HUES64 (cell line): ENCODE results near the gene RABGGTB.
"Not testable (repeated sequence)": the region's sequence is repeated elsewhere in the genome, so short reads cannot be mapped to it uniquely, and the experiment has no call there.

Experiments
- H3K27ac ChIP-seq: 2 replicates; pipeline ENCODE4 v1.7.0; 2013; ENCODE audit warnings: low read depth, low read length, inconsistent platforms
- H3K27me3 ChIP-seq: 2 replicates; pipeline ENCODE4 v1.6.1; 2013; ENCODE audit warnings: mild to moderate bottlenecking, low read length; ENCODE audit not compliant: insufficient read depth
- H3K36me3 ChIP-seq: 2 replicates; pipeline ENCODE4 v1.6.1; 2013; ENCODE audit warnings: mild to moderate bottlenecking, low read length; ENCODE audit not compliant: insufficient read depth
- H3K4me1 ChIP-seq: 2 replicates; pipeline ENCODE4 v1.6.1; 2013; ENCODE audit warnings: mild to moderate bottlenecking, low read length, moderate library complexity; ENCODE audit not compliant: insufficient read depth
- H3K4me3 ChIP-seq: 2 replicates; pipeline ENCODE4 v1.5.1; 2013; ENCODE audit warnings: mild to moderate bottlenecking, low read length, moderate library complexity
- H3K9ac ChIP-seq: 2 replicates; pipeline ENCODE4 v1.6.1; 2013; ENCODE audit warnings: mild to moderate bottlenecking, low read depth, low read length
- H3K9me3 ChIP-seq: 2 replicates; pipeline ENCODE4 v1.6.1; 2013; ENCODE audit warnings: low read depth, low read length; ENCODE audit not compliant: insufficient read depth
- WGBS: fragments of 150-250, 120-280 bp; methylation state at CpG from one replicate; pipeline ENCODE4 v1.1.7; 2013; ENCODE audit warnings: missing lambda C conversion rate; 5-methylcytosine and 5-hydroxymethylcytosine counted together

RABGGTB gene

DNA sequence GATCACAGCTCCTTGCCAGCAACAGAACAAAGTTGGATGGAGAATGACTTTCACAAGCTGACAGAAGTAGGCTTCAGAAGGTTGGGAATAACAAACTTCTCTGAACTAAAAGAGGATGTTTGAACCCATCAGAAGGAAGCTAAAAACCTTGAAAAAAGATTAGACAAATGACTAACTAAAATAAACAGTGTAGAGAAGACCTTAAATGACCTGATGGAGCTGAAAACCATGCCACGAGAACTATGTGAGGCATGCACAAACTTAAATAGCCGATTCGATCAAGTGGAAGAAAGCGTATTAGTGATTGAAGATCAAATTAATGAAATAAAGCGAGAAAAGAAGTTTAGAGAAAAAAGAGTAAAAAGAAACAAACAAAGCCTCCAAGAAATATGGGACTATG is 7.4 kb upstream of the RABGGTB start:
- H3K4me3 ChIP-seq, H3K27ac ChIP-seq: not testable (repeated sequence)
- 97% methylated on average over 5 of the region's 5 CpGs for WGBS

DNA sequence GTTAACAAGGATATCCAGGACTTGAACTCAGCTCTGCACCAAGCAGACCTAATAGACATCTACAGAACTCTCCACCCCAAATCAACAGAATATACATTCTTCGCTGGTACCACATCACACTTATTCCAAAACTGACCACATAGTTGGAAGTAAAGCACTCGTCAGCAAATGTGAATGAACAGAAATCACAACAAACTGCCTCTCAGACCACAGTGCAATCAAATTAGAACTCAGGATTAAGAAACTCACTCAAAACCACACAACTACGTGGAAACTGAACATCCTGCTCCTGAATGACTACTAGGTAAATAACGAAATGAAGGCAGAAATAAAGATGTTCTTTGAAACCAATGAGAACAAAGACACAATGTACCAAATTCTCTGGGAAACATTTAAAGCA is 5.9 kb upstream of the RABGGTB start:
- not testable (repeated sequence) for H3K4me3 ChIP-seq, H3K4me1 ChIP-seq, H3K9ac ChIP-seq, H3K27ac ChIP-seq, H3K36me3 ChIP-seq, H3K27me3 ChIP-seq
- 86% methylated on average over 3 of the region's 4 CpGs for WGBS
- H3K9me3 ChIP-seq: peaks cover 14% of the 10 kb centered on the region

More for the DNA sequence above, 7.4 kb upstream of the RABGGTB start:
- H3K9me3 ChIP-seq: peaks cover 14% of the 10 kb centered on the region
- H3K36me3 ChIP-seq, H3K9ac ChIP-seq, H3K27me3 ChIP-seq, H3K4me1 ChIP-seq: not testable (repeated sequence)

DNA sequence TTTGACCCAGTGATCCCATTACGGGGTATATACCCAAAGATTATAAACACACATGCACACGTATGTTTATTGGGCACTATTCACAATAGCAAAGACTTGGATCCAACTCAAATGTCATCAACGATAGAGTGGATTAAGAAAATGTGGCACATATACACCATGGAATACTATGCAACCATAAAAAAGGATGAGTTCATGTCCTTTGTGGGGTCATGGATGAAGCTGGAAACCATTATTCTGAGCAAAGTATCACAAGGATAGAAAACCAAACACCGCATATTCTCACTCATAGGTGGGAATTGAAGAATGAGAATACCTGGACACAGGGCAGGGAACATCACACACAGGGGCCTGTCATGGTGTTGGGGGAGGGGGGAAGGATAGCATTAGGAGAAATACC is 2.1 kb upstream of the RABGGTB start:
- H3K9ac ChIP-seq, H3K9me3 ChIP-seq, H3K27ac ChIP-seq, H3K4me1 ChIP-seq, H3K4me3 ChIP-seq, H3K27me3 ChIP-seq: not testable (repeated sequence)
- WGBS: 95% methylated on average over 4 of the region's 4 CpGs
- peaks cover 19% of the 10 kb centered on the region for H3K36me3 ChIP-seq

DNA sequence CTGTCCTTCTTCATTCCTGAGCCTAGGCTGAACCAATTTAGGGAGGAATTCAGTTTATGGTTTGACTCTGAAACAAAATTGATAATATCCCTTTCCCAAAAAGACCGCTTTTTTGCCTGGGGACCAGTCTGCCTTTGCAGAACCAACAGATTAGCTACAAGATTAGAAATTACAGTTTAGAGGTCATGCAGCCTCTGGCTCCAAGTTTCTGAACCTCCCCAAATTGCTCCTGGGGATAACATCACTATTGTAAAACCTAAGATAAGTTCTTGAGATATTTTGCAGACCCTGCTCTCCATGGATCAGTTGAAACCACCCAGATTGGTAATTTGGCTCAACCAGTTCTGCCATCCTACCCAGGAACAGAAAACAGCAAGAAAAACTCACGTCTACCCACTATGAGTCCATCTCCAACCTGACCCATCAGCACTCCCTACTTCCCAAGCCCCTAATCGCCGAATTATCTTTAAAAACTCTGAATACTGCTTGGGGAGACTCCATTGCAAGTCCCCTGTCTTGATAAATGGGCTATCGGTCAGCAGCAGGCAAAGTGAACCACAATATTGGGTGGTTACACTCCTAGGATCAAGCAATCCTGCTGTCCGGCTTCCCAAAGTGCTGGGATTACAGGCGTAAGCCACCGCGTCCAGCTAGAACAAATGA is 605 bp upstream of the RABGGTB start:
- Histone ChIP-seq H3K9ac (peak overlapping the region; percentile 83), H3K27me3 (no peaks in the 10 kb centered on the region), H3K9me3 (no peaks in the 10 kb centered on the region), H3K4me3 (peak overlapping the region; percentile 84), H3K36me3 (peaks cover 34% of the 10 kb centered on the region), H3K4me1 (peaks cover 17% of the 10 kb centered on the region), H3K27ac (peak overlapping the region; percentile 38; the same call in 1 of the 2 replicates)
- WGBS: 22% methylated on average over 9 of the region's 9 CpGs

DNA sequence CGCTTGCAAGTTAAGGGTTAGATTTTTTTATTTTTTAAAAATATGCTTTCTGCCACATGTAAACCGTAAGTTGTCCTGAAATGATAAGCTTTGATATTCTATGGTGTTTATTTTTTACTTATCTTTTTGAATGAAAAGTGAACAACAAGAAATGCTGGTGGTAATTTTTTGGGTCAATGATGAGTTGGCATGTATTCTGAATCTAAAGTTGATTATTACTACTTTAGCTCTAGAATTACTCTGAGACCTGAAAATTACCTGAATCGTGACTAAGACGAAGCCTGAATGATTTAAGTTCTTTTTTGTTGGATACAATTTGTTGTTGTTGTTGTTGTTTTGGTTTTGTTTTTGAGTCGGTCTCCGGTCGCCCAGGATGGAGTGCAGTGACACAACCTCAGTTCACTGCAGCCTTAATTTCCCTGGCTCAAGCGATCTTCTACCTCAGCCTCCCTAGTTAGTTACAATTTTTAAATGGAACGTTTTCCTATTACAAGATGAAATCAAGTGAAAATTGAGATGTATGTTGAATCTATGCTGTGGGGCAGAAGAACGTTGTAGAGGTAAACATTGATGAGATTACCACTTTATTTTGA is 941 bp downstream of the RABGGTB start:
- H3K9ac ChIP-seq: peak overlapping the region; percentile 96
- H3K9me3 ChIP-seq: no peaks in the 10 kb centered on the region
- no peaks in the 10 kb centered on the region for H3K27me3 ChIP-seq
- peaks cover 50% of the 10 kb centered on the region for H3K36me3 ChIP-seq
- peak overlapping the region; percentile 54 for H3K27ac ChIP-seq
- 8% methylated on average over 9 of the region's 10 CpGs for WGBS
- H3K4me1 ChIP-seq: peaks cover 17% of the 10 kb centered on the region
- peak overlapping the region; percentile 84 for H3K4me3 ChIP-seq

DNA sequence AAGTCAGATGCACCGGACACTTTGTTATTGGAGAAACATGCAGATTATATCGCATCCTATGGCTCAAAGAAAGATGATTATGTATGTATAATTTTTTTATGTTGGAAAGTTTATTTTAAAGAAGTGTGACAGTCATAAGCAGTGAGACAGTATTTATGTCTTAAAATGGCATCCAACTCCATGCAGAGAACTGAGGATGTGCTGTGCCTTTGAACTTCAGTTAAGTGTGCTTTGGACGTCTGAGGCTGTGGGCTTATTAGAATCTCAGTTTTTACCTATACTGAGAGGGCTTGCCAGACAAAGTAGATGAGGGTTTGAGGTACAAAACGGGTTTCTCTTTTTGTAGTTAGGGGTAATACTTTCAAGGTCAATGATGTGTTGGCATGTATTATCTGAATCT is 1.5 kb downstream of the RABGGTB start:
- H3K9me3 ChIP-seq: no peaks in the 10 kb centered on the region
- H3K27ac ChIP-seq: peak overlapping the region; percentile 54
- peak overlapping the region; percentile 84 for H3K4me3 ChIP-seq
- H3K9ac ChIP-seq: peak overlapping the region; percentile 96
- H3K36me3 ChIP-seq: peaks cover 55% of the 10 kb centered on the region
- peaks cover 17% of the 10 kb centered on the region for H3K4me1 ChIP-seq
- no peaks in the 10 kb centered on the region for H3K27me3 ChIP-seq
- 15% methylated on average over 4 of the region's 4 CpGs for WGBS

DNA sequence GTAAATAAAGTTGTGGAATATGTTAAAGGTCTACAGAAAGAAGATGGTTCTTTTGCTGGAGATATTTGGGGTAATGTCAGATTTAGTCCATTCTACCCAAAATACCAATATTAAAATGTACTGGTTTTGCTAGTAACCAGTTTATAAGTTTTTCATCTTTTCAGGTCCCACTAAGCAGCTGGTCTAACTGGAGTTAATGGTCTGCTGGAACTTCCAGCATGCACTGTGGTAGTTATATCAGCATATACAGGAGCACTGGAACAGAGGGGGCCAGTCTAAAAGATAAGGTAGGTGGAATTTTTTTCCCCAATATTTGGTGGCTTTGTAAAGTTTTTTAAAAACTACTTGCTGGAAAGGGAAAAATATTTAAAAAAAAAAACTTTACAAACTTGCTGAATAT is 3.9 kb downstream of the RABGGTB start:
- H3K36me3 ChIP-seq: peaks cover 80% of the 10 kb centered on the region
- peak overlapping the region; percentile 96; the same call in 1 of the 2 replicates for H3K9ac ChIP-seq
- no peaks in the 10 kb centered on the region for H3K9me3 ChIP-seq
- peak overlapping the region; percentile 27; the same call in 1 of the 2 replicates for H3K27ac ChIP-seq
- H3K4me3 ChIP-seq: peak overlapping the region; percentile 84
- no peaks in the 10 kb centered on the region for H3K27me3 ChIP-seq
- H3K4me1 ChIP-seq: peaks cover 17% of the 10 kb centered on the region

DNA sequence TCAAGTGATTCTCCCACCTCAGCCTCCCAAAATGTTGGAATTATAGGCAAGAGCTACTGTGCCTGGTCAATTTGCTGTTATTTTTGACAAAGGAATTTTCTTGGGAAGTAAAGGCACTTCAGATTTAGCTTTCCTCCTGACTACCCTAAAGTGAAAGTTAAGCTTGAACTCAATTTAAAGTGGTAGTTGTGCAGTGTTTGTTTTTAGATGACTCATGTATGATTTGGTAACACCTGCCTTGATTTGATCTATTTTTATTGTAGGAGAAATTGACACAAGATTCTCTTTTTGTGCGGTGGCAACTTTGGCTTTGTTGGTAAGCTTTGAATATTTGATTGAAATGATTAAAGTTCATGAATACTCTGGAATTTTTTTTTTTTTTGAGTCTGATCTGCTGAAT is 5.0 kb downstream of the RABGGTB start:
- 95% methylated on average over 1 of the region's 1 CpG for WGBS

DNA sequence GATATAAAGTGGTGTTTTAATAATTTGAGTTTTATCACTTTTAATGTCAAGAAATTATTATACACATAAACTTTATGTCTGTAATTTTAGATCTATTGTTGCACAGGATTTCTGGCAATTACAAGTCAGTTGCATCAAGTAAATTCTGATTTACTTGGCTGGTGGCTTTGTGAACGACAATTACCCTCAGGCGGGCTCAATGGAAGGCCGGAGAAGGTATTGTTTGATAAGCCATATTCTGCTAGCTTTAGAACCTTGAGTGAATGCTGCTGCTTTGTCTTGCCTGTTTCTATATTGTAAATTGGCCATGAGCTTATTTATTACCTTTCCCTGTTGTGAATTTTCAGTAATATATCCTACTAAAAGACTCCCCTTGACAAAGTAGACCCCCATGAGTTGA is 6.0 kb downstream of the RABGGTB start:
- peaks cover 96% of the 10 kb centered on the region for H3K36me3 ChIP-seq
- H3K4me3 ChIP-seq: no peak overlapping the region
- no peak overlapping the region for H3K9ac ChIP-seq
- H3K27ac ChIP-seq: peak overlapping the region; percentile 27; the same call in 1 of the 2 replicates
- H3K4me1 ChIP-seq: peaks cover 17% of the 10 kb centered on the region
- 98% methylated on average over 3 of the region's 3 CpGs for WGBS
- no peaks in the 10 kb centered on the region for H3K27me3 ChIP-seq
- no peaks in the 10 kb centered on the region for H3K9me3 ChIP-seq

More for the DNA sequence above, 5.0 kb downstream of the RABGGTB start:
- H3K36me3 ChIP-seq: peaks cover 90% of the 10 kb centered on the region
- H3K4me3 ChIP-seq: peak overlapping the region; percentile 84; the same call in 1 of the 2 replicates
- peaks cover 17% of the 10 kb centered on the region for H3K4me1 ChIP-seq
- H3K27me3 ChIP-seq: no peaks in the 10 kb centered on the region
- no peaks in the 10 kb centered on the region for H3K9me3 ChIP-seq
- H3K9ac ChIP-seq: peak overlapping the region; percentile 96
- no peak overlapping the region for H3K27ac ChIP-seq

DNA sequence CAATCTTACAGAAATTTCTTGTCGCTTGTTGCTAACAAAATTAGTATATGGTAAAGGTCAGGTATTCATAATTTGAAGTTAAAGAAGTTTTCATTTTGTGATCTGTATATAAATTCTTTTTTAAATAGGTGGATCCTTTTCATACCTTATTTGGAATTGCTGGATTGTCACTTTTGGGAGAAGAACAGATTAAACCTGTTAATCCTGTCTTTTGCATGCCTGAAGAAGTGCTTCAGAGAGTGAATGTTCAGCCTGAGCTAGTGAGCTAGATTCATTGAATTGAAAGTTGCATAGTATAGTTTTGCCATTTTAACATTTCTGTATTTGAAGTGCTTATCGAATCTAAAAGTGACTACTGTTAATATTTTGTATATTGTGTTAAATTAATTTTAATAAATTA is 8.3 kb downstream of the RABGGTB start:
- Histone ChIP-seq H3K27ac (no peak overlapping the region), H3K4me3 (no peak overlapping the region), H3K27me3 (no peaks in the 10 kb centered on the region), H3K4me1 (peaks cover 5% of the 10 kb centered on the region; the same call in 1 of the 2 replicates), H3K9me3 (no peaks in the 10 kb centered on the region), H3K9ac (no peak overlapping the region), H3K36me3 (peaks cover 83% of the 10 kb centered on the region)
- 100% methylated on average over 1 of the region's 2 CpGs for WGBS

DNA sequence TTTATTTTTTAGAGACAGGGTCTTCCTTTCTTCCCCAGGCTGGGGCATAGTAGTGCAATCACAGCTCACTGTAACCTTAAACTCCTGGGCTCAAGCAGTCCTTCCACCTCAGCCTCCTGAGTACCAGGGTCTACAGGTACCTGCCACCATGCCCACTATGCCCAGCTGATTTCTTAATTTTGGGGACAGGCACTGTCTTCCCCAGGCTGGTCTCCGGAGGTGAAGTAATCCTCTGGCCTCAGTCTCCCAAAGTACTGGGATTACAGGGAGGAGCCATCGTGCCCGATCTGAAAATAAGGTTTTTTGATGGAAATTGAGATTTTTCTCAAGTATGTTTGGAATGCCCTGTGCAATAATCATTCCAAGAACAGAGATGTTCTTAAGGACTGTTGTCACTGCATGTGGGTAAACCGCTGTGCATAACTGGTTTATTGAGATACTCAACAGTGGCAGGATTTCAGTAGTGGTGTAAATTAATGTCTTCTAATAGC is 9.7 kb downstream of the RABGGTB start:
- Histone ChIP-seq H3K4me3 (no peak overlapping the region), H3K27me3 (no peaks in the 10 kb centered on the region), H3K4me1 (no peaks in the 10 kb centered on the region), H3K9me3 (no peaks in the 10 kb centered on the region), H3K27ac (no peak overlapping the region), H3K36me3 (peaks cover 69% of the 10 kb centered on the region), H3K9ac (no peak overlapping the region)
- whole genome bisulfite sequencing: 93% methylated on average over 4 of the region's 4 CpGs
